GM12872 (cell line): ENCODE measurements around the gene ENPP5.

Experiments used
- TF ChIP-seq, protein P1 (sequence below): IDR thresholded peaks from 3 replicates; pipeline ENCODE4 v1.5.1; 2011; ENCODE audit warnings: low read depth, mild to moderate bottlenecking, low read length, moderate library complexity; ENCODE audit not compliant: insufficient read depth

The ENPP5 gene

DNA sequence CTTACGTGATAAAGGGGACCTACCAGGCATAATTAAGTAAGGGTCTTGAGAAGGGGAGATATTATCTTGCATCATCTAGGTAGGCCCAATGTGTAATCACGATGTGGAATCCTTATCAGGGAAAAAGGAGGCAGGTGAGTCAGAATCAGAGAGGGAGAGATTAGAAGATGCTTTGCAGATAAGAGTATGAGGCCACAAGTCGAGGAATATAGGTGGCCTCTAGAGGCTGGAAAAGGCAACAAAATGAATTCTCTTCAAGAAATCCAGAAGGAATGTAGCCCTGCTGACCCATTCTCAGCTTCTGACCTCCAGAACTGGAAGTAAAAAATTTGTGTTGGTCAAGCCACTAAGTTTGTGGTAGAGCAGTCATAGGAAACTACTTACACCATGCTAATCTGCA, 51.9 kb downstream of the ENPP5 start:
- TF ChIP-seq, protein P1, sequence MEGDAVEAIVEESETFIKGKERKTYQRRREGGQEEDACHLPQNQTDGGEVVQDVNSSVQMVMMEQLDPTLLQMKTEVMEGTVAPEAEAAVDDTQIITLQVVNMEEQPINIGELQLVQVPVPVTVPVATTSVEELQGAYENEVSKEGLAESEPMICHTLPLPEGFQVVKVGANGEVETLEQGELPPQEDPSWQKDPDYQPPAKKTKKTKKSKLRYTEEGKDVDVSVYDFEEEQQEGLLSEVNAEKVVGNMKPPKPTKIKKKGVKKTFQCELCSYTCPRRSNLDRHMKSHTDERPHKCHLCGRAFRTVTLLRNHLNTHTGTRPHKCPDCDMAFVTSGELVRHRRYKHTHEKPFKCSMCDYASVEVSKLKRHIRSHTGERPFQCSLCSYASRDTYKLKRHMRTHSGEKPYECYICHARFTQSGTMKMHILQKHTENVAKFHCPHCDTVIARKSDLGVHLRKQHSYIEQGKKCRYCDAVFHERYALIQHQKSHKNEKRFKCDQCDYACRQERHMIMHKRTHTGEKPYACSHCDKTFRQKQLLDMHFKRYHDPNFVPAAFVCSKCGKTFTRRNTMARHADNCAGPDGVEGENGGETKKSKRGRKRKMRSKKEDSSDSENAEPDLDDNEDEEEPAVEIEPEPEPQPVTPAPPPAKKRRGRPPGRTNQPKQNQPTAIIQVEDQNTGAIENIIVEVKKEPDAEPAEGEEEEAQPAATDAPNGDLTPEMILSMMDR = no peak

DNA sequence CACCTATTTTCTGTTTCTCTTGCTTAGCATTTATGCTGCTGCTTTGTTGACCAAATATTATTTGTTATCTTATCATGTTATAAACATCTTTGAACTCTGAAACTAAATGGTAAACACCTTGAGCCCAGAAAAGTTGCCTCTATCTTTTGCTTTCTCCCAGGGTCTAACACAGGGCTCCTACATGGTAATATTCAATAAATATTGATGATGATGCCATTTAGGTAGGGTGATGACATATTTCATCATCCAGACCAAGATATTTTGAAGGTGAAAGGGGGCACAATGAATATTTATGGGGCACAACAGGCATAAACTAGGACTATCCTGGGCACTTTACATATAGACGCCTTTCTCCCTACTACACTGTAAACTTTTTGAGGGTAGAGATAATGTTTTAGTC, 52.6 kb downstream of the ENPP5 start:
- TF ChIP-seq, protein P1 = no peak

DNA sequence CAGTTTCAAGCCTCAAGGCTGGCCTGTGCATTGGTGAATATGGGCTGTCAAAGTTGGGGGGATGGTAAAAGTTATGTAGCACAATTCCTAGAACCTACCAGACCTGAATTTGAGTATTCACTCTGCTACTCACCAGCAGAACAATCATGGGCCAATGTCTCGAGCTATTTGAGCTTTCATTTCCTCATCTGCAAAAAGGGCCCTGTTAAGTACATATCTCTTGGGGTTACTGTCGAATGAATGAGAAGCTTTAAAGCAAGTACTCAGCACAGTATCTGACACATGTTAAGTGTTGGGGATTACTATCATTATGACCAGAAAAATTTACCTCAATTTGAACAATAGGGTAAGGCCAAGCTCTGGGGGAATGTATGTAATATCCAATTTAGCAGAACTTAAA, 54.5 kb downstream of the ENPP5 start:
- TF ChIP-seq, protein P1 = no peak

DNA sequence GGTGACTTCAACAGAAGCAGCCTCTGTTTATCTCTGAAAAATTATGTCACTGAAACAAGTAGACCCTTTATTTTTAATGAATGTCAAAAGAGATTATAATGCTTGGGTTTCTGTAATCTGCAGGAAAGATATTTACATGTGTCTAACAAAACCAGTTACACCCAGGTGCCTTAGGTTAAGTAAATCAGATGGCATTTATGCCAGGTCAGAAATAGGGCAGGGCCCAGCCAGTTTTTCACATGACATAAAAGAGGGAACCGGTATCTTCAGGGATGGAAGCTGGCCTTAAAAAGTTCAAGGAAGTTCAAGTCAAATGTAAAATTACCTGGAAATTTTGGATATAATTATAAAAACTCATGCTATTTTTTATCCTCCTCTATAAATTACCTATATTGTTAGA, 55.1 kb downstream of the ENPP5 start:
- TF ChIP-seq, protein P1 = no peak

DNA sequence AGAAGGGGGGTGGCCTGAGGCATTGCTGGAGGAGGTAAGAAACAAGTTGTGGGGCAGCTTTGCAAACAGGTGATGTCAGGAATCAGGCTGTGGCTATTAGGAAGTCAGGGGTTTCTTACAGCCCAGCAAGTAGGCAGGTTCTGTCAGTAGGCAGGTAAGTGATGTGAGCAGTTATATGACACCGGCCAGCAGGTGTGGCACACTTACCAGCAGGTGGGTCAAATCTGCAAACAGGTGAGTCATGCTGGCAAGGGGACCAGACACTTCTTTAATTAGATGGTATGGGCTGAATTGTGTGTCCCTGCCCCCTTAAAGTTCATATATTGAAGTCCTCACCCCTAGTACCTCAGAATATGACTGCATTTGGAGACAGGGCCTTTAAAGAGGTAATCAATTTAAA, 57.4 kb downstream of the ENPP5 start:
- TF ChIP-seq, protein P1 = no peak
